GM21619 (cell line): ENCODE measurements around the gene PCNX1.
"Not testable (repeated sequence)": the region's sequence is repeated elsewhere in the genome, so short reads cannot be mapped to it uniquely, and the experiment has no call there.

ENCODE experiments used
- ATAC-seq: cut with Tn5 transposase; IDR thresholded peaks from one replicate; pipeline ENCODE4 v1.9.1; 2021; ENCODE audit not compliant: unreplicated experiment

PCNX1 gene

GRCh38 chr14:70909733-70910614, 2.7 kb downstream of the PCNX1 start:
- ATAC-seq, result no peak

GRCh38 chr14:70915415-70915814, 8.2 kb downstream of the PCNX1 start:
- ATAC-seq, result no peak

- ATAC-seq, result no peak
Measured at GRCh38 chr14:70916300-70916699, 9.0 kb downstream of the PCNX1 start.

DNA sequence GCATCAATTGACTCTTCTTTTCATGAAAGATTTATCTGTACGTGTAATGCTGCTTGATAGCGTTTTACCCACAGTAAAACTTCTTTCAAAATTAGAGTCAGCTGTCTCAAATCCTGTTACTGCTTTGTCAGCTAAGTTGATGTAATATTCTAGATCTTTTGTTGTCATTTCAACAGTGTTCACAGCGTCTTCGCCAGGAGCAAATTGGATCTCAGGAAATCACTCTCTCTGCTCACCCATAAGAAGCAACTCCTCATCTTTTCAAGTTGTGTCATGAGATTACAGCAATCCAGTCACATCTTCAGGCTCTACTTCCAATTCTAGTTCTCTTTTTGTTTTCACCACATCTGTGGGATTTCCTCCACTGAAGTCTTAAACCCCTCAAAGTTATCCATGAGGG, 9.5 kb downstream of the PCNX1 start:
- no peak for ATAC-seq

- no peak for ATAC-seq
Measured at GRCh38 chr14:70917633-70918032, 10.4 kb downstream of the PCNX1 start.

DNA sequence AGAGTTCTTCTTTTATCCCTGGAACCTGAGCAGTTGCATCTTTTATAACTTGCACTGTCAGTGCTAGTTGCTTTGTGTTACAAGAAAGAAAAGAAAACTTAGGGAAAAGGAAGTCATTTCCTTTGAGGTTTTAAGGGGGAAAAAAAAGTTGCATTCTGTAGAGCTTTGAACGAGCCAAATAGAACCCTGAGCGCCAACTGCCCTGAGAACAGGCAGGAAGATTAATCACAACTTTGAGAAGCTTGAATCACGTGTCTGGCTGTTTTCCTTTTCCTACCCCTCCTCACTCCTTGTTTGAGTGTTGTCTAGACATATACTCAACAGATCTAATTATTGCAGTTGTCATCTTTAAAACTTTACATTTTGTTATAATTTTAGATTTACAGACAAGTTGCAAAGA, 12.5 kb downstream of the PCNX1 start:
- ATAC-seq, result no peak

- ATAC-seq, result no peak
Measured at GRCh38 chr14:70920608-70921007, 13.3 kb downstream of the PCNX1 start.

GRCh38 chr14:70921669-70922068, 14.4 kb downstream of the PCNX1 start:
- no peak for ATAC-seq

- ATAC-seq, result no peak
Measured at GRCh38 chr14:70924521-70924920, 17.3 kb downstream of the PCNX1 start.

- no peak for ATAC-seq
Measured at GRCh38 chr14:70926235-70926830, 19.1 kb downstream of the PCNX1 start.

DNA sequence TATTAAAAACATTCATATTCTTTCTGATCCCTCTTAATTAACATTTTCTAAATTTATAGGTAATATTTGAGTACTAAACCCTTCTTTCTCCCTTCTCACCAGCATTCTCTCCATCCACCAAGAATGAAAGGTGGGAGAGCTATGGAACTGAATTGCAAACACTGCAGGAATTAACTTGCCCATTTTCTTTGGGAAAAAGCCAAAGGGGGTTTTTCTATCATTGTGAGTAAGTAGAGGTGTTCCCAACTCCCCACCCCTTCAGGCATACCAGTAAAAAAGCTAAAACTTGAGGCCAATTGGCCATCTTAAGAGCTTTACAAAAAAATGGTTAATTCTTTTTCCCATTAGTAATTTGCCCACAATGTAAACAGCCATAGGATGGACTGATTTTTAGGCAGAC, 23.7 kb downstream of the PCNX1 start:
- ATAC-seq, result no peak

- no peak for ATAC-seq
Measured at GRCh38 chr14:70934084-70934483, 26.8 kb downstream of the PCNX1 start.

DNA sequence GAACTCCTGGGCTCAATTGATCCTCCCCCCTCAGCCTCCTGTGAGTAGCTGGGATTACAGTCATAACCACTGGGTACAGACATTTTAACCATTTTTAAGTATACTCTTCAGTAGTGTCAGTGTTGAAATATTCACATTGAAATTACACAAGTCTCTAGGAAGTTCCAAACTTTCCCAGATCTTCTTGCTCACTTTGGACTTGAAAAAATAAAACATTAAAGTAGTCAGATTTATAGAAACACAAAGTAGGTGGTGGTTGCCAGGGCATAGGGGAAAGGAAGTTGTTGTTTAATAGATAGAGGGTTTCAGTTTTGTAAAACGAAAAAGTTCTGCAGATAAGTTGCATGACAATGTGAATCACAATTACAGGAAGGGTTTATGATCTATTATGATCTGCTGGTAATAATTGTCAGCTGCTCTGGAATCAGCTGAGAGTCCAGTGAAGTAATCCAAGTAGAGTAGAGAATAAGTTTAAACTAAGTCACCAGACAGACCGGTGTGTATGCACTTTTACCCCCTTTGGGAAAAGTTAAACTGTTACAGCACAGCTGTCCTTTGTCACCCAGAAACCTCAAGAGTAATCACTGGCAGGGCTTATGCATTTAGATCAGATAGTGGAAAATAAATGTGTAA, 27.4 kb downstream of the PCNX1 start:
- ATAC-seq, result peak; percentile 86

GRCh38 chr14:70935135-70935534, 27.9 kb downstream of the PCNX1 start:
- no peak for ATAC-seq

- not testable (repeated sequence) for ATAC-seq
Measured at GRCh38 chr14:70939693-70940092, 32.4 kb downstream of the PCNX1 start.

DNA sequence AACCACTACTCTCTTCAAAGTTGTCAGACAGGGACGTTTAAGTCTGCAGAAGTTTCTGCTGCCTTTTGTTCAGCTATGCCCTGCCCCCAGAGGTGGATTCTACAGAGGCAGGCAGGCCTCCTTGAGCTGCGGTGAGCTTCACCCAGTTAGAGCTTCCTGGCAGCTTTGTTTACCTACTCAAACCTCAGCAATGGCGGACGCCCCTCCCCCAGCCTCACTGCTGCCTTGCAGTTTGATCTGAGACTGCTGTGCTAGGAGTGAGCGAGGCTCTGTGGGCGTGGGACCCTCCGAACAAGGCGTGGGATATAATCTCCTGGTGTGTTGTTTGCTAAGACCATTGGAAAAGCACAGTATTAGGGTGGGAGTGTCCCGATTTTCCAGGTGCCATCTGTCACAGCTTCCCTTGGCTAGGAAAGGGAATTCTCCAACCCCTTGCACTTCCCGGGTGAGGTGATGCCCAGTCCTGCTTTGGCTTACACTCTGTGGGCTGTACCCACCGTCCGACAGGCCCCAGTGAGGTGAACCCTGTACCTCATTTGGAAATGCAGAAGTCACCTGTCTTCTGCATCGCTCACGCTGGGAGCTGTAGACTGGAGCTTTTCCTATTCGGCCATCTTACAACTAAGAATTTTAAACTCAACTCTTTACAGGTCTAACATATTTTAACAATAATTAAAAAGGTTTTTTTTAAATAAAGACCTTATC, 34.5 kb downstream of the PCNX1 start:
- ATAC-seq, result not testable (repeated sequence)

GRCh38 chr14:70942342-70942706, 35.1 kb downstream of the PCNX1 start:
- ATAC-seq, result no peak

DNA sequence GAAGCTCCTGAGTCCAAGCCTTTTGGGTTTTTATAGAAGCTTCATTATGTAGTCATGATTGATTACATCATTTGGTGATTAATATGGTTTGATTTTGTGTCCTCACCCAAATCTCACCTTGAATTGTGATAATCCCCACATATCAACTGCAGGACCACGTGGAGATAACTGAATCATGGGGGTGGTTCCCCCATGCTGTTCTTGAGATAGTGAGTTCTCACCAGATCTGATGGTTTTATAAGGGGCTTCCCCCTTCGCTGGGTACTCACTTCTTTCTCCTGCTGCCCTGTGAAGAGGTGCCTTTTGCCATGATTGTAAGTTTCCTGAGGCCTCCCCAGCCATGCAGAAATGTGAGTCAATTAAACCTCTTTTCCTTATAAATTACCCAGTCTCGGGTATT, 35.5 kb downstream of the PCNX1 start:
- not testable (repeated sequence) for ATAC-seq

- ATAC-seq, result no peak
Measured at GRCh38 chr14:70943838-70944237, 36.6 kb downstream of the PCNX1 start.

- ATAC-seq, result no peak
Measured at GRCh38 chr14:70947739-70948138, 40.5 kb downstream of the PCNX1 start.

- ATAC-seq, result no peak
Measured at GRCh38 chr14:70952485-70952884, 45.2 kb downstream of the PCNX1 start.
